Right lobe of liver (tissue), 6 donors: Measurements from ENCODE around the gene POLR2J. TPM values are rescaled to one million over a fixed set of nuclear protein-coding genes. Genes with fewer than 3 reads are reported as not detected.

Experiments used
- ATAC-seq, 4 donors: fragments of 200-7000 bp; cut with Tn5 transposase; one replicate each; pipeline ENCODE4 v1.9.1; 2020; ENCODE audit warnings: mild to moderate bottlenecking in 4 of 4, moderate library complexity in 4 of 4
- DNase-seq, 3 donors: peaks; one replicate each; pipeline ENCODE4 v3.0.0-alpha.2; 2020
- H3K27ac ChIP-seq, 3 donors: fragments of 200-600 bp; one replicate each; pipeline ENCODE4 v1.8.0; 2022
- H3K27me3 ChIP-seq, 2 donors: fragments of 200-600 bp; one replicate each; pipeline ENCODE4 v1.8.0; 2022
- H3K36me3 ChIP-seq, 4 donors: fragments of 200-600 bp; sonication (generic) in 1 of 4; one replicate each; pipeline versions ENCODE4 v1.5.1 to v1.8.0; 2017 to 2022; ENCODE audit warnings: control low read depth in 1 of 4
- H3K4me1 ChIP-seq, 4 donors: fragments of 200-600 bp; sonication (generic) in 1 of 4; one replicate each; pipeline versions ENCODE4 v1.5.1 to v1.8.0; 2017 to 2022; ENCODE audit warnings: control low read depth in 1 of 4
- H3K4me3 ChIP-seq, 3 donors: fragments of 200-600 bp; one replicate each; pipeline ENCODE4 v1.8.0; 2022
- H3K9me3 ChIP-seq, 4 donors: fragments of 200-600 bp; sonication (generic) in 1 of 4; one replicate each; pipeline versions ENCODE4 v1.5.1 to v1.8.0; 2017 to 2022; ENCODE audit warnings: control low read depth in 1 of 4
- CTCF ChIP-seq, 4 donors: fragments of 200-600 bp in 3 of 4; fragments of 450-650 bp in 1 of 4; IDR thresholded peaks; one replicate each; pipeline versions ENCODE4 v1.5.1 to v1.8.0; 2016 to 2022; ENCODE audit warnings: antibody characterized with exemption in 4 of 4, mild to moderate bottlenecking in 2 of 4
- POLR2A ChIP-seq: fragments of 450-650 bp; IDR thresholded peaks from one replicate; pipeline ENCODE4 v1.6.1; 2017; ENCODE audit warnings: antibody characterized with exemption, mild to moderate bottlenecking
- WGBS: methylation state at CpG from one replicate; pipeline ENCODE4 v1.1.6; 2018; ENCODE audit warnings: low coverage, low lambda C conversion rate; ENCODE audit not compliant: insufficient coverage; ENCODE audit errors: missing lambda C conversion rate; 5-methylcytosine and 5-hydroxymethylcytosine counted together
- intact Hi-C, 2 donors: fragments of 100-400 bp; cut with DNase I; formaldehyde crosslinking; loops; one replicate each; pipeline versions ENCODE4 v1.11.2 to v1.14.1; 2022
- total RNA-seq, 6 experiments: library from RNA; depleted of rRNA in 2 of 6; stranded (reverse); fragments of >200 nt in 2 of 6; fragmentation: NEBNext Ultra II Directional in 3 of 6; extraction: Animal tissue kit (Norgen Biotek cat#: 25700) in 3 of 6; gene quantifications; one replicate each; pipeline versions ENCODE4 v1.1.0 to v1.2.4, GENCODE V29; 2016 to 2023
- donor health status: DM: no; HTN: yes; CAD: no.
- donor health status: DM: no; HTN: no; CAD: no.
- donor health status: DM: no; HTN: no; CAD: no.
- donor health status: DM: no; HTN: yes; CAD: no.
- donor health status: DM: no; HTN: yes; CAD: no.

Gene POLR2J
- total RNA-seq, 6 experiments from 2014 or later = 18.8 to 27.1 (median 20.3) TPM

- DNase-seq (peak; percentile 84 to 91 (median 89)), ATAC-seq (peak; percentile 77 to 88 (median 84))
- H3K27ac ChIP-seq = peak within 1 kb of the TSS; percentile 56 to 69 (median 66)
- peaks cover 0 to 24% (median 3%) of the 10 kb centered on the region in 4 donors for H3K4me1 ChIP-seq
- H3K4me3 ChIP-seq = peak within 1 kb of the TSS; percentile 55 to 70 (median 59)
- no CpG with 5 or more reads among the region's 90 CpGs for WGBS
- no peaks in the 10 kb centered on the region for H3K9me3 ChIP-seq
- TF ChIP-seq POLR2A = no peak
- TF ChIP-seq CTCF (IDR thresholded peaks at IDR 0.05) = no peak
- intact Hi-C loops = no loop called here
- H3K27me3 ChIP-seq = no peaks in the 10 kb centered on the region
- no peaks in the 10 kb centered on the region for H3K36me3 ChIP-seq
Observed at GRCh38 chr7:102433219-102434038, 45.3 kb downstream of the POLR2J start, which contains the start of gene ORAI2. Gene ORAI2, plus strand, starts transcription at chr7:102433575. Its CDS starts 5,382 bp downstream, at chr7:102438957.

GRCh38 chr7:102432442-102433218 lies 46.1 kb downstream of the POLR2J start:
- peak; percentile 22 to 36 (median 22) for ATAC-seq
- TF ChIP-seq POLR2A (no peak), CTCF (IDR thresholded peaks at IDR 0.05) (no peak)
- 24% methylated on average over 16 of the region's 27 CpGs for whole genome bisulfite sequencing
- Histone ChIP-seq H3K27me3 (no peaks in the 10 kb centered on the region), H3K27ac (peak overlapping the region; percentile 6 to 66 (median 56)), H3K4me1 (peaks cover 0 to 24% (median 3%) of the 10 kb centered on the region in 4 donors), H3K4me3 (peak overlapping the region; percentile 32 to 59 (median 55)), H3K36me3 (no peaks in the 10 kb centered on the region), H3K9me3 (no peaks in the 10 kb centered on the region)
- intact Hi-C loops = no loop called here
- DNase-seq = no peak

GRCh38 chr7:102431617-102432298 lies 47.0 kb downstream of the POLR2J start:
- no peak overlapping the region for H3K4me3 ChIP-seq
- no peak for DNase-seq
- peak overlapping the region in 2 of 3 donors; percentile 36 to 56 for H3K27ac ChIP-seq
- ATAC-seq = peak in 1 of 4 donors; percentile 8
- TF ChIP-seq CTCF (IDR thresholded peaks at IDR 0.05) (no peak), POLR2A (no peak)
- H3K36me3 ChIP-seq = no peaks in the 10 kb centered on the region
- H3K9me3 ChIP-seq = no peaks in the 10 kb centered on the region
- 44% methylated on average over 12 of the region's 17 CpGs for WGBS
- no peaks in the 10 kb centered on the region for H3K27me3 ChIP-seq
- peaks cover 0 to 24% (median 3%) of the 10 kb centered on the region in 4 donors for H3K4me1 ChIP-seq
- intact Hi-C loops = no loop called here

- WGBS = 83% methylated on average over 6 of the region's 10 CpGs
- Histone ChIP-seq H3K27me3 (no peaks in the 10 kb centered on the region), H3K36me3 (peaks cover 0 to 9% (median 0%) of the 10 kb centered on the region in 4 donors), H3K9me3 (no peaks in the 10 kb centered on the region), H3K4me3 (no peak overlapping the region), H3K27ac (no peak overlapping the region), H3K4me1 (peaks cover 0 to 22% (median 3%) of the 10 kb centered on the region in 4 donors)
- intact Hi-C loops = no loop called here
- ATAC-seq = no peak
- TF ChIP-seq CTCF (IDR thresholded peaks at IDR 0.05) (no peak), POLR2A (no peak)
- no peak for DNase-seq
Observed at GRCh38 chr7:102429141-102429899, 49.4 kb downstream of the POLR2J start.
